T-cell (primary cell): ENCODE results near the gene SYNM. TPM values are rescaled to one million over a fixed set of nuclear protein-coding genes. Genes with fewer than 3 reads are reported as not detected.

Experiments used
- ATAC-seq, 4 experiments: fragments of 200-7000 bp in 3 of 4; fragments of 150-1000 bp in 1 of 4; cut with Tn5 transposase; replicated peaks in 1 of 4; 1 replicate in 3 of 4; 2 replicates in 1 of 4; pipeline ENCODE4 v1.10.0; 2021; ENCODE audit warnings: moderate library complexity in 3 of 4, mild to moderate bottlenecking in 2 of 4, moderate number of reproducible peaks in 1 of 4
- CTCF ChIA-PET, 2 donors: fragments of 300-600 bp; sonication (Branson Sonifier 250); formaldehyde crosslinking; loops; one replicate each; lab custom pipeline; 2022; ENCODE audit warnings: antibody characterized with exemption in 2 of 2; lab: Charles Lee
- POLR2A ChIA-PET, 2 donors: fragments of 300-600 bp; sonication (Branson Sonifier 250); formaldehyde crosslinking; loops; one replicate each; lab custom pipeline; 2022; ENCODE audit warnings: antibody characterized with exemption in 2 of 2; lab: Charles Lee
- DNase-seq, 35 experiments: peaks; one replicate each; pipeline versions ENCODE4 v3.0.0 to v3.0.0-alpha.2; 2013 to 2023
- H3K27ac ChIP-seq: one replicate; pipeline ENCODE4 v1.5.1; 2013; ENCODE audit warnings: low read length
- H3K27me3 ChIP-seq, 2 experiments: replicated peaks in 1 of 2; 1 replicate in 1 of 2; 2 replicates in 1 of 2; pipeline versions ENCODE4 v1.6.1 to v1.7.0; 2013; ENCODE audit warnings: low read length in 1 of 2, mixed read lengths in 1 of 2; ENCODE audit not compliant: control insufficient read depth in 2 of 2, insufficient read depth in 2 of 2; ENCODE audit errors: extremely low read depth in 1 of 2
- H3K36me3 ChIP-seq, 2 donors: 1 replicate in 1 of 2; 2 replicates in 1 of 2; pipeline versions ENCODE4 v1.6.1 to v1.7.0; 2013; ENCODE audit warnings: low read length in 1 of 2; ENCODE audit not compliant: control insufficient read depth in 2 of 2, insufficient read depth in 1 of 2; ENCODE audit errors: extremely low read depth in 1 of 2
- H3K4me1 ChIP-seq, 2 experiments: 1 replicate in 1 of 2; 2 replicates in 1 of 2; pipeline versions ENCODE4 v1.6.1 to v1.7.0; 2013; ENCODE audit warnings: low read length in 2 of 2, mixed read lengths in 1 of 2; ENCODE audit not compliant: insufficient read depth in 2 of 2, control insufficient read depth in 1 of 2; ENCODE audit errors: extremely low read depth in 1 of 2
- H3K4me3 ChIP-seq, 2 donors: 1 replicate in 1 of 2; 2 replicates in 1 of 2; pipeline versions ENCODE4 v1.5.1 to v1.7.0; 2013; ENCODE audit warnings: mild to moderate bottlenecking in 2 of 2, low read length in 1 of 2, moderate library complexity in 1 of 2; ENCODE audit not compliant: control insufficient read depth in 1 of 2; ENCODE audit errors: extremely low read depth in 1 of 2
- H3K9me3 ChIP-seq: 2 replicates; pipeline ENCODE4 v1.7.0; 2013
- H3K27ac Mint-ChIP-seq, 2 donors: one replicate each; pipeline ENCODE4 v1.8.0; 2020 to 2021; ENCODE audit warnings: mild to moderate bottlenecking in 2 of 2, mixed read lengths in 2 of 2
- H3K27me3 Mint-ChIP-seq, 2 donors: one replicate each; pipeline ENCODE4 v1.8.0; 2021 to 2022; ENCODE audit warnings: mixed read lengths in 2 of 2
- H3K36me3 Mint-ChIP-seq: one replicate; pipeline ENCODE4 v1.8.0; 2021; ENCODE audit warnings: mixed read lengths
- H3K4me1 Mint-ChIP-seq, 3 donors: one replicate each; pipeline ENCODE4 v1.8.0; 2020 to 2022; ENCODE audit warnings: mixed read lengths in 3 of 3, mild to moderate bottlenecking in 1 of 3
- H3K4me3 Mint-ChIP-seq, 3 donors: one replicate each; pipeline ENCODE4 v1.8.0; 2020 to 2022; ENCODE audit warnings: mild to moderate bottlenecking in 3 of 3, mixed read lengths in 3 of 3, moderate library complexity in 3 of 3
- H3K9me3 Mint-ChIP-seq, 3 donors: one replicate each; pipeline ENCODE4 v1.8.0; 2020 to 2022; ENCODE audit warnings: mixed read lengths in 3 of 3
- WGBS: methylation state at CpG from one replicate; pipeline ENCODE4 v1.1.5; 2013; ENCODE audit warnings: missing lambda C conversion rate; ENCODE audit not compliant: insufficient coverage; 5-methylcytosine and 5-hydroxymethylcytosine counted together
- total RNA-seq, 35 experiments: library from RNA in 6 of 35; stranded (reverse) in 6 of 35; fragments of 120-200 nt in 1 of 35; gene quantifications; one replicate each; pipeline versions ENCODE4 v1.2.1 to v1.2.4 and lab custom pipeline; 2013 to 2026

Gene SYNM
- total RNA-seq, 5 donors from 2014 or later (not counting 1 experiment from before 2014, with no cell fraction given), result 3.7 to 7.3 (median 4.2) TPM

GRCh38 chr15:99182791-99183190 lies 77.9 kb downstream of the SYNM start:
- Histone ChIP-seq H3K4me3 (no peak overlapping the region), H3K36me3 (no peaks in the 10 kb centered on the region), H3K27ac (no peak overlapping the region), H3K9me3 (no peaks in the 10 kb centered on the region), H3K4me1 (no peaks in the 10 kb centered on the region), H3K27me3 (peaks cover 0 to 3% of the 10 kb centered on the region in 2 experiments)
- Mint-ChIP-seq H3K36me3 (no peaks in the 10 kb centered on the region), H3K27me3 (peaks cover 0 to 6% of the 10 kb centered on the region in 2 donors), H3K27ac (no peak overlapping the region), H3K4me1 (no peaks in the 10 kb centered on the region), H3K4me3 (no peak overlapping the region), H3K9me3 (no peaks in the 10 kb centered on the region)
- no peak for ATAC-seq
- WGBS, result 55% methylated on average over 1 of the region's 1 CpG
- ChIA-PET POLR2A (no interaction called here), CTCF (interaction anchor here in 1 of 2 donors (0.6 kb wide), 1 partner anchor 25 kb away, joined by 3 read pairs; no protein-coding TSS in a partner anchor)
- DNase-seq, result no peak

Other genes with a start within 250 kb of the SYNM start
- gene PGPEP1L, start 97.3 kb upstream of the SYNM start, total RNA-seq, result not detected
- gene TTC23, start 144.5 kb downstream of the SYNM start, total RNA-seq, result 1 to 10 TPM in 2 of 5 donors, under 1 TPM in 1, not detected in 2; 0.18 to 2.2 (median 1.3) TPM
- gene LRRC28, start 146.4 kb downstream of the SYNM start, total RNA-seq, result 10 to 100 TPM; 14.2 to 20.0 (median 16.5) TPM